ENCODE data around the gene NDUFA7. TPM values are rescaled to one million over a fixed set of nuclear protein-coding genes. Genes with fewer than 3 reads are reported as not detected.
A peak's percentile ranks its signal among the peaks of the same experiment; 100 is the strongest.

The NDUFA7 gene
- total and polyA plus RNA-seq, 2 of the 13 experiments (the other 11 are each of a cell fraction or from before 2014, with no cell fraction given), result 64.5 to 71.5 TPM

GRCh38 chr19:8307965-8308866, 13.0 kb downstream of the NDUFA7 start, which contains the start of gene CD320 (continued):
- TF ChIP-seq ZNF792 (CRISPR knock-in tag; IDR thresholded peaks at IDR 0.05) (peak; percentile 77), IRX3 (CRISPR knock-in tag; IDR thresholded peaks at IDR 0.05; ENCODE audit: borderline replicate concordance, low read depth) (peak; percentile 91; the same call in 1 of the 2 replicates), SIN3A (IDR thresholded peaks at IDR 0.05; ENCODE audit: borderline replicate concordance, low read depth, low read length) (peak; percentile 89), SALL2 (CRISPR knock-in tag; IDR thresholded peaks at IDR 0.05) (peak; percentile 96), ZNF281 (CRISPR knock-in tag; IDR thresholded peaks at IDR 0.05; ENCODE audit: borderline replicate concordance) (peak; percentile 77; the same call in 1 of the 2 replicates), ZIK1 (CRISPR knock-in tag; IDR thresholded peaks at IDR 0.05; ENCODE audit: borderline replicate concordance, low read depth) (peak; percentile 78; the same call in 1 of the 2 replicates), ZSCAN25 (CRISPR knock-in tag; IDR thresholded peaks at IDR 0.05) (peak; percentile 63; the same call in 1 of the 2 replicates), ZNF432 (CRISPR knock-in tag; IDR thresholded peaks at IDR 0.05; ENCODE audit: borderline replicate concordance) (no peak), MXD1 (CRISPR knock-in tag; IDR thresholded peaks at IDR 0.05) (peak; percentile 95), BORCS8-MEF2B (CRISPR knock-in tag; IDR thresholded peaks at IDR 0.05) (peak; percentile 96), ZNF33B (CRISPR knock-in tag; IDR thresholded peaks at IDR 0.05) (0 out of 2 replicates have a peak, but pooled peaks have one; percentile 85), MIXL1 (CRISPR knock-in tag; IDR thresholded peaks at IDR 0.05) (0 out of 2 replicates have a peak, but pooled peaks have one; percentile 11), SMARCC2 (IDR thresholded peaks at IDR 0.05) (no peak), ZNF451 (CRISPR knock-in tag; IDR thresholded peaks at IDR 0.05) (no peak; the same call in 1 of the 2 replicates), YY1 (IDR thresholded peaks at IDR 0.05; ENCODE audit: insufficient read depth, insufficient replicate concordance, low read depth, low read length) (peak; percentile 67), ZFP90 (CRISPR knock-in tag; IDR thresholded peaks at IDR 0.05; ENCODE audit: borderline replicate concordance) (peak; percentile 94; the same call in 1 of the 2 replicates), MAF1 (CRISPR knock-in tag; IDR thresholded peaks at IDR 0.05; ENCODE audit: borderline replicate concordance) (0 out of 2 replicates have a peak, but pooled peaks have one; percentile 93), ZNF816 (CRISPR knock-in tag; IDR thresholded peaks at IDR 0.05; ENCODE audit: borderline replicate concordance) (peak; percentile 86; the same call in 1 of the 2 replicates), CSRNP1 (CRISPR knock-in tag; IDR thresholded peaks at IDR 0.05) (peak; percentile 97; the same call in 1 of the 2 replicates), NR2F6 (IDR thresholded peaks at IDR 0.05) (no peak), NR2F6 (CRISPR knock-in tag; IDR thresholded peaks at IDR 0.05) (no peak), ZNF562 (CRISPR knock-in tag; IDR thresholded peaks at IDR 0.05; ENCODE audit: borderline replicate concordance) (no peak), PHF5A (CRISPR knock-in tag; IDR thresholded peaks at IDR 0.05; ENCODE audit: low read depth, unreplicated experiment) (no peak), NR2F2 (IDR thresholded peaks at IDR 0.05; ENCODE audit: borderline replicate concordance, low read depth) (0 out of 2 replicates have a peak, but pooled peaks have one; percentile 11), RNF2 (conservative IDR thresholded peaks at IDR 0.05; ENCODE audit: low read depth) (peak; percentile 99), ZNF766 (CRISPR knock-in tag; IDR thresholded peaks at IDR 0.05; ENCODE audit: borderline replicate concordance) (peak; percentile 99)

Data from HepG2 (cell line).